Measurements from ENCODE around the gene KTN1.

The KTN1 gene

GRCh38 chr14:55715889-55716288 lies 135.9 kb downstream of the KTN1 start:
- DNase-seq (ENCODE audit: low spot score), result no peak

GRCh38 chr14:55717621-55718020 lies 137.6 kb downstream of the KTN1 start:
- DNase-seq (ENCODE audit: low spot score), result no peak

DNA sequence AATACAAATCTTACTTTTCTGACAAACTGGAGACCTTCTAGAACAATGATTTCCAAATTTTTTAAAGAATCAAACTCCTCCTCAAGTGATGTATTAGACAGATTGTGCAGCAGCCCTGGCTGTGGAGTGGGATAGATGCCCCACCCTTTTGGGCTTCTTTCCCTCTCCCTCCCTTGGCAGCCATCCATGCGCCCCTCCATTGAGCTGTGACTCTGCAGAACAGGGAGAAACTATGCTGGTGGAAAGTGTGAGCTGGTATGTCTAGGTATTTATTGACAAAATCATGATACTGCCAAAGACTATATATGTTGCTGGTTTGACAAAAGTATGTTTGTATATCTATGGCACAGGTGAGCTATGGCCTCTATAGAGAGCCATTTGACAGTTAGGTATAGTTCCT lies 138.5 kb downstream of the KTN1 start:
- no peak for DNase-seq (ENCODE audit: low spot score)

- DNase-seq (ENCODE audit: low spot score), result no peak
These were observed 140.8 kb downstream of the KTN1 start for GRCh38 chr14:55720796-55721195.

DNA sequence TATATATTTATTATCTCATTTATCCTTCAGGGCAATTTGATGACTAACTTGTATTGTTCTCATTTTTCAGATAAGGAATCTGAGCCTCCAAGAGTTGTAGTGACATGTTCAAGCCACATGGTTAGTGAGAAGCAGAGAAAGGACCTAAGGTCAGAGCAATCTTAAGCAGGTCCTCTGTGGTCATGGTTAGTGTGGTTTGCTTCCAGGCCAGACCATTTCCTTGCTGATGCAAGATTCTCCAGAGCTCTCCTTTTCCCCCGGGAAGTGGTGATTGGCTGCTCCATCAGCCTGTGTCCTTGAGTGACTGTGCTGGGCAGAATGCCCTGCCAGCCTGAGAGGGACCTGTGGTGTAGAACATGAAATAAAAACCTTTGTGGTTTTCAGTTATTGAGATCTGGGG lies 141.3 kb downstream of the KTN1 start:
- peak; percentile 6 for DNase-seq (ENCODE audit: low spot score)

- DNase-seq (ENCODE audit: low spot score), result no peak
These were observed 142.0 kb downstream of the KTN1 start for GRCh38 chr14:55722054-55722453.

DNA sequence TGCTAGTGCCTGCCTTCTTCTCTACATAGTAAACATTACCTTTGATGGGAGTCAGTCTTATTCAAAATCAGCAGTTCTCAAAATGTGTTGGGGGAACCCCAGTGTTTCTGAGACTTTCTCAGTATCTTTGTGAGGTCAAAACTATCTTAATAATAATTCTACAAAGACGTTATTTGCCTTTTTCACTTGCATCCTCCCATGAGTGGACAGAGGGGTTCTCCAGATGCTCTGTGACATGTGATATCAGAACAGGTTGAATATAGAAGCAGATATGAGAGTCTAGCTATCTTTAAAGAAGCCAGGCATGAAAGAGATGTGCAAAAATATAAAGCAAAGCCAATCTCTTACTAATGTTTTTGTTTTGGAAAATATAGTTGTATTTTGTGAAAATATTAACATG lies 144.7 kb downstream of the KTN1 start:
- no peak for DNase-seq (ENCODE audit: low spot score)

- DNase-seq (ENCODE audit: low spot score), result no peak
These were observed 150.7 kb downstream of the KTN1 start for GRCh38 chr14:55730592-55731310.

DNA sequence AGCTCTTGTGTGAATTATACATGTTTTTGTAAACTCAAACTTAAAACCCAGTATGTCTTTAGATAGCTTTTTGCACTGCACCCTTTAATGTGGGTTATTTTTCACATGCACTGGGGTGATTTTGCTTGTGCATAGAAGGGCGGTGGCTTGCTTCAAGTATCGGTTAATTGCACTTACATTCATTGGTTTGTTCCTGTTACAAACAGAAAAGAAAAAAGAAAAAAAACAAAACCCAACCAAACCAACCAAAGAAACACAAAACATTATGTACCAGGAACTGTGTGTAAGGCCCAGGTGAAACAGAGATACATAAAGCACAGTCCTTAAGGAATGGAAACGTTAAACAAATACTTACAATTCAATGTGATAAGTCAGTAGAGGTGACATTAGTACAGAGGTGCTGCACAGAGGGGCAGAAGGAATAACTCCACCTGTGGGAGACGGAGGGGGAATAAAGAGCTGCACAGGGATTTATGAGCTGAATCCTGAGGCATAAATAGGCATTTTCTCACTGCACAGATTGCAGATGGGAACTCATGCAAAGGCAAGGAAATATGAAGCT lies 151.4 kb downstream of the KTN1 start:
- DNase-seq (ENCODE audit: low spot score), result no peak

DNA sequence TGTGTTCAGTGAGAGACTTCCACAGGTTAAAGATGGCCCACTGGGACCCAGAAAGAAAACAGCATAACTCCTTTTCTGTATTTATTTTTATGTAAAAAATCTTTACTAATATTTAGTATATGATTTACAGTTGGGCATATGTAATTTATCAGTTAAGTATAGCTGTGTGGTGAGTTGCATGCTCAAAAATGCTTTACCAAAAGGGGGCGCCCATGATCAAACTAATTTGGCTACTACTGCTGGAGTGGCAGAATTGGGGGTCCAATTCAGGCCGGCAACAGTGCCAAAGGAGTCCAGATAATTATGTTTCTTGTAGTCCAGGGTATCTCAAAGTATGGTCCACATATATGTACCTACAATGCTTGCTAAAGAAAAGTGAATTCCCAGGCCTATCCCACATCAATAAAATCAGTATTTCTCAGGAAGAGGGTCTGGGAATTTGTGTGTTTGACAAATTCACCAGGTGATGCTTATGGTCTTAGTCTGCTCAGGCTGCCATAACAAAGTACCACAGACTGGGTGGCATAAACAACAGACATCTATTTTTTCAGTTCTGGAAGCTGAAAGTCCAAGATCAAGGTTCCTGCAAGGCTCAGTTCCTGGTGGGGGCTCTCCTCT lies 152.0 kb downstream of the KTN1 start:
- DNase-seq (ENCODE audit: low spot score), result no peak

DNA sequence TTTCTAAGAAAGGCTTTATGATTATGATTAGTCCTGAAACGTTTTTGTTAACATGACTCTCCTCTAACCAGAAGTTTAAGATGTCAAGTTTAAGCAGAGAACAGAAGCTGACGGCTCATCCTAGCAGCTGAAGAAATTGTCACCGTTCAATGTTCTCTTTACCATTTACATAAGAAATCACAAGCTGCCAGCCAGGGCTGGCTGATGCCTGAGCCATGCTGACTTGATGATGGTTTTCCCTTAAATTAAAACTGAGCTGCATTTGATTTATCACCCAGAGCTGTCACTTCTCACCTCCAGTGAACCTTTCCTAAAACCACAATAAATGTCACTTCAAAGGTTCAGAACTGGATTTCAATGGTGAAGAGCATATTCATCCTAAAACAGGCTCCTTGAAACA lies 153.6 kb downstream of the KTN1 start:
- no peak for DNase-seq (ENCODE audit: low spot score)
